ENCODE measurements around the gene FBXW11. TPM values are rescaled to one million over a fixed set of nuclear protein-coding genes. Genes with fewer than 3 reads are reported as not detected.

The FBXW11 gene
- total RNA-seq, 1 donor from 2014 or later: 71.6 TPM

DNA sequence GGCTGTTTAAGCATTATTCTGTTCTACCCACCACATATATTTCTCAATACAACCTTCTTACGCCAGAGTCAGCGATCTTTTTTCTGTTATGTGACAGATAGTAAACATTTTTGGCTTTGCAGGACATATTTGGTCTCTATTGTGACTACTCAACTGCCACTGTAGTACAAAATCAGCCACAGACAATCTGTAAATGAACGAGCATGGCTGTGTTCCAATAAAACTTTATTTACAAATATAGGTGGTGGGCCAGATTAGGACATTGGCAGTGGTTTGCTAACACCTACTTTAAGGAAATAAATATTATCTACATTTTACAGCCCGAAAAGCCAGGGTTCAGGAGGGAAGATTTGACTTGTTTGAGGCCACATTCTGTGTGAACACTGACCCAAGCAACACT is 40.2 kb upstream of the FBXW11 start:
- H3K27me3 ChIP-seq (ENCODE audit: control insufficient read depth, insufficient read depth, low read length): no peaks in the 10 kb centered on the region
- DNase-seq (ENCODE audit: low read depth) (no peak), FAIRE-seq (no peak)
- peaks cover 3% of the 10 kb centered on the region for H3K36me3 ChIP-seq (ENCODE audit: control insufficient read depth, insufficient read depth, low read length)
- TF ChIP-seq, protein P1, sequence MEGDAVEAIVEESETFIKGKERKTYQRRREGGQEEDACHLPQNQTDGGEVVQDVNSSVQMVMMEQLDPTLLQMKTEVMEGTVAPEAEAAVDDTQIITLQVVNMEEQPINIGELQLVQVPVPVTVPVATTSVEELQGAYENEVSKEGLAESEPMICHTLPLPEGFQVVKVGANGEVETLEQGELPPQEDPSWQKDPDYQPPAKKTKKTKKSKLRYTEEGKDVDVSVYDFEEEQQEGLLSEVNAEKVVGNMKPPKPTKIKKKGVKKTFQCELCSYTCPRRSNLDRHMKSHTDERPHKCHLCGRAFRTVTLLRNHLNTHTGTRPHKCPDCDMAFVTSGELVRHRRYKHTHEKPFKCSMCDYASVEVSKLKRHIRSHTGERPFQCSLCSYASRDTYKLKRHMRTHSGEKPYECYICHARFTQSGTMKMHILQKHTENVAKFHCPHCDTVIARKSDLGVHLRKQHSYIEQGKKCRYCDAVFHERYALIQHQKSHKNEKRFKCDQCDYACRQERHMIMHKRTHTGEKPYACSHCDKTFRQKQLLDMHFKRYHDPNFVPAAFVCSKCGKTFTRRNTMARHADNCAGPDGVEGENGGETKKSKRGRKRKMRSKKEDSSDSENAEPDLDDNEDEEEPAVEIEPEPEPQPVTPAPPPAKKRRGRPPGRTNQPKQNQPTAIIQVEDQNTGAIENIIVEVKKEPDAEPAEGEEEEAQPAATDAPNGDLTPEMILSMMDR (IDR thresholded peaks at IDR 0.05; ENCODE audit: insufficient read depth, low read length, severe bottlenecking): no peak
- H3K4me3 ChIP-seq (ENCODE audit: low read depth, low read length): no peak overlapping the region

DNA sequence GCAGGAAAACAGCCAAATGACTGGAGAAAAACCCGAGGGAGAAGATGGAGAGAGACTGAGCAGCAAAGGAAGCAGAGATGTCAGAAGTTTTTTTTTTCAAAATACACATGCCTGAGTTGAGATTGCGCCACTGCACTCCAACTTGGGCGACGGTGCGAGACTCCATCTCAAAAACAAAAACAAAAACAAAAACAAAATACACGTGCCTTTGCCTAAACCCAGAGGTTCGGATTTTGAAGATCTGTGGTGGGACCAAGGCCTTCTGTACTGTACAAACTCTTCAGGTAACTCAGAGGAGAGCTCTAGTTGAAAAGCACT is 38.8 kb upstream of the FBXW11 start:
- H3K4me3 ChIP-seq (ENCODE audit: low read depth, low read length): no peak overlapping the region
- DNase-seq (ENCODE audit: low read depth): no peak
- H3K36me3 ChIP-seq (ENCODE audit: control insufficient read depth, insufficient read depth, low read length): peaks cover 3% of the 10 kb centered on the region
- H3K27me3 ChIP-seq (ENCODE audit: control insufficient read depth, insufficient read depth, low read length): no peaks in the 10 kb centered on the region
- TF ChIP-seq, protein P1 (IDR thresholded peaks at IDR 0.05; ENCODE audit: insufficient read depth, low read length, severe bottlenecking): no peak
- no peak for FAIRE-seq

DNA sequence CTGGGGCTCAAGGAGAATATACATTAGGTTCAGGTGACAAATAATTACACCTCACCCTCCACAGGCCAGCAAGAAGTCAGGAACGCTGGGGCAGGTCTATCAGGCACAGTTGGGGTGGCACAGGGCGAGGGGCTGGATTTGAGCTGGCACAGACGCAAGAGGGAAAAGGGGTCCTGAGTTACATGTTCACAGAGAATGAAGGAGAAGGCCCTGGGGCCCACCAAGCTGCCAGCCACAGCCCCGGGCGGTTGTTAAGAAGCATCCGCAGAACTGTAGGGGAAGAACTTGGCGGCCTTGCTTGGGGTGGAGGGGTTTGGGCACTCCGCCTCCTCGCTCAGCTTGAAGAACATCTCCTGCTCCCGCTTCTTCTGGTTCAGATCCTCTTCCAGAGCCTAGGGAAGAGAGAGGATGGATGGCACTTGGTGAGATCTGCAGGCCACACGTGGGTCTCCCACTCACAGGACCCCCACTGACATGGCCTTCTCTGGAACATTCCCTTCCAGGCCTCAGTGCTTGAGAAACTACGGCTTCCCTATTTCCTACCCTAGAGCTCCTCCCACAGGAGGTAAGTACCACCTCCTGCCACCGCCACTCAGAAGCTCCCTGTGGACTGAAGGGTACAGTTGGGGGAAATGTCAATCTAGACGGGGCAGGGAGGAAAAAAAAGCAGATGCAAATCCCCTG is 38.3 kb upstream of the FBXW11 start:
- H3K36me3 ChIP-seq (ENCODE audit: control insufficient read depth, insufficient read depth, low read length): peaks cover 3% of the 10 kb centered on the region
- H3K4me3 ChIP-seq (ENCODE audit: low read depth, low read length): no peak overlapping the region
- DNase-seq (ENCODE audit: low read depth): no peak
- TF ChIP-seq, protein P1 (IDR thresholded peaks at IDR 0.05; ENCODE audit: insufficient read depth, low read length, severe bottlenecking): no peak
- no peak for FAIRE-seq
- no peaks in the 10 kb centered on the region for H3K27me3 ChIP-seq (ENCODE audit: control insufficient read depth, insufficient read depth, low read length)

DNA sequence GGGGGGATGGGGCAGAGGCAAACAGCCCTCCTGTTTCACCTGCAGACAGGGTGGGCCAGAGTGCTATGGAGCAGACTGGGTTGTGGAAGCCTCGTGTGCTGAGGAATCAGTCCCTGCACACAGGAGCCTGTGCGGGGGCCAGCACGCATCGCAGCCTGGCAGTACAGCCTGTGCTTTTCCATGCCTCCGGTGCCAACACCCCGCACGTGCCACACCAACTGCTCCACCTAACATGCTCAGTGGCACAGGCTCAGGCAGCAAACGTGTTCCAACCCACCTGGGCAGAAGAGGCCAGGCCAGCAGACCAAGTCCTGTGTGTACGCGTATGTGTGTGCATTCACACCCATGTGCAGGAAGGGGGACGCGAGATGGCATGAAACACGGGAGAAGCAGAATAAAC is 37.4 kb upstream of the FBXW11 start:
- Histone ChIP-seq H3K4me3 (ENCODE audit: low read depth, low read length) (no peak overlapping the region), H3K36me3 (ENCODE audit: control insufficient read depth, insufficient read depth, low read length) (peaks cover 2% of the 10 kb centered on the region), H3K27me3 (ENCODE audit: control insufficient read depth, insufficient read depth, low read length) (no peaks in the 10 kb centered on the region)
- no peak for DNase-seq (ENCODE audit: low read depth)
- TF ChIP-seq, protein P1 (IDR thresholded peaks at IDR 0.05; ENCODE audit: insufficient read depth, low read length, severe bottlenecking): no peak
- FAIRE-seq: no peak

DNA sequence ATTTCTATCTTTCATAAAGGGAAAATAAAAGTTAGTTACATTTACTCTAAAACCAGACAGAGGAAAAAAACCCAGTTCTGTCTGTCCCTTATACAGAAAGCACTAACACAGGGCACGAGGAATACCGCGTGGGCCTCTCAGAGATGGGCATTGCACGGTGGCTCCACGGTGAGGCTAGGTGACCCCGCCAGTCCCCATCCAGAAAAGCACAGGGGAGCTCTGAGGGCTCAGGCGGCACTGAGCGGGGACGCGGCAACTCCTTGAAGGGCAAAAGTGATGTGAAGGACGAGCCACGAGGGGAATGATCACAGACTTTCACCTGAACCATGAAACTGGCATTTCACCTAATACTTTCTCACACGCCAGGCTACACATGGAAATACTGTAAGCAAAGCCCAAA is 35.7 kb upstream of the FBXW11 start:
- Histone ChIP-seq H3K4me3 (ENCODE audit: low read depth, low read length) (no peak overlapping the region), H3K36me3 (ENCODE audit: control insufficient read depth, insufficient read depth, low read length) (peaks cover 2% of the 10 kb centered on the region), H3K27me3 (ENCODE audit: control insufficient read depth, insufficient read depth, low read length) (no peaks in the 10 kb centered on the region)
- DNase-seq (ENCODE audit: low read depth): no peak
- TF ChIP-seq, protein P1 (IDR thresholded peaks at IDR 0.05; ENCODE audit: insufficient read depth, low read length, severe bottlenecking): no peak
- no peak for FAIRE-seq

DNA sequence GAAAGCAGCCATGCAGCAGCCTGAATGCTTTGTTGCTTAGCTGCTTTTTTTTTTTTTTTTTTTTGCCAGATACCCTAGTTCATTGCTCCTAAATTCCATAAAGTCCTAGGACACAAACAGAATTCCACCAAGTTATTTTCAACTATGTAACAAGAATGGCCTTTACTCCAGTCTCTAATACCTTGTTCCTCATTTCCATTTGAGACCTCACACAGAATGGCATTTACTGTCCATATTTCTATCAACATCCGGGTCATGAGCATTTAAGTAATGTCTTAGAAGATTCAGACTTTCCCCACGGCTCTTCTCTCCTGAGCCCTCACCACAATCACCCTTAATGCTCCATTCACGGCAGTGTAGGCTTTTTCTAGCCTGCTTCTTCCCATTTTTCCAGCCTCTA is 31.7 kb upstream of the FBXW11 start:
- no peak for FAIRE-seq
- Histone ChIP-seq H3K27me3 (ENCODE audit: control insufficient read depth, insufficient read depth, low read length) (no peaks in the 10 kb centered on the region), H3K36me3 (ENCODE audit: control insufficient read depth, insufficient read depth, low read length) (no peaks in the 10 kb centered on the region), H3K4me3 (ENCODE audit: low read depth, low read length) (no peak overlapping the region)
- DNase-seq (ENCODE audit: low read depth): no peak
- TF ChIP-seq, protein P1 (IDR thresholded peaks at IDR 0.05; ENCODE audit: insufficient read depth, low read length, severe bottlenecking): no peak
